Naive thymus-derived CD4-positive, alpha-beta T cell (primary cell): ENCODE measurements around the gene AP4S1. TPM values are rescaled to one million over a fixed set of nuclear protein-coding genes. Genes with fewer than 3 reads are reported as not detected.
A peak's percentile ranks its signal among the peaks of the same experiment; 100 is the strongest.

Experiments used
- ATAC-seq: fragments of 150-1000 bp; cut with Tn5 transposase; 2 replicates; pipeline ENCODE4 v1.10.0; 2021; ENCODE audit warnings: mild to moderate bottlenecking, moderate library complexity
- CTCF ChIA-PET: fragments of 350-600 bp; sonication (Branson Sonifier 250); formaldehyde crosslinking; loops from one replicate; lab custom pipeline; 2021; ENCODE audit warnings: antibody characterized with exemption; lab: Charles Lee
- POLR2A ChIA-PET: fragments of 350-600 bp; sonication (Branson Sonifier 250); formaldehyde crosslinking; loops from one replicate; lab custom pipeline; 2021; ENCODE audit warnings: antibody characterized with exemption, inconsistent platforms; lab: Charles Lee
- DNase-seq, 9 donors: peaks; one replicate each; pipeline versions ENCODE4 v3.0.0 to v3.0.0-alpha.2; 2020 to 2022; ENCODE audit warnings: mixed read lengths in 1 of 9
- H3K27ac ChIP-seq: one replicate; pipeline ENCODE4 v1.7.0; 2013; ENCODE audit warnings: mild to moderate bottlenecking, low read depth, low read length, moderate library complexity
- H3K27me3 ChIP-seq, 2 donors: one replicate each; pipeline ENCODE4 v1.7.0; 2013; ENCODE audit warnings: low read length in 2 of 2, mild to moderate bottlenecking in 2 of 2, moderate library complexity in 2 of 2; ENCODE audit not compliant: control insufficient read depth in 2 of 2, insufficient read depth in 2 of 2
- H3K36me3 ChIP-seq, 3 experiments: 1 replicate in 2 of 3; 2 replicates in 1 of 3; pipeline ENCODE4 v1.7.0; 2013; ENCODE audit warnings: low read length in 3 of 3, mild to moderate bottlenecking in 3 of 3, moderate library complexity in 1 of 3; ENCODE audit not compliant: insufficient read depth in 3 of 3, control insufficient read depth in 2 of 3
- H3K4me1 ChIP-seq, 2 donors: one replicate each; pipeline ENCODE4 v1.7.0; 2013; ENCODE audit warnings: low read length in 2 of 2, mild to moderate bottlenecking in 2 of 2, moderate library complexity in 1 of 2; ENCODE audit not compliant: control insufficient read depth in 2 of 2, insufficient read depth in 2 of 2
- H3K4me3 ChIP-seq: 2 replicates; pipeline ENCODE4 v1.7.0; 2013; ENCODE audit warnings: mild to moderate bottlenecking, low read length
- H3K9me3 ChIP-seq, 3 experiments: 1 replicate in 2 of 3; 2 replicates in 1 of 3; pipeline ENCODE4 v1.7.0; 2013; ENCODE audit warnings: low read length in 3 of 3; ENCODE audit not compliant: control insufficient read depth in 2 of 3
- H3K27ac Mint-ChIP-seq, 9 donors: one replicate each; pipeline ENCODE4 v1.8.0; 2020 to 2022; ENCODE audit warnings: mixed read lengths in 9 of 9, mild to moderate bottlenecking in 8 of 9, moderate library complexity in 5 of 9, inconsistent platforms in 2 of 9
- H3K27me3 Mint-ChIP-seq, 5 donors: one replicate each; pipeline ENCODE4 v1.8.0; 2021 to 2022; ENCODE audit warnings: mixed read lengths in 5 of 5, mild to moderate bottlenecking in 1 of 5
- H3K36me3 Mint-ChIP-seq, 5 donors: one replicate each; pipeline ENCODE4 v1.8.0; 2020 to 2022; ENCODE audit warnings: mixed read lengths in 5 of 5, mild to moderate bottlenecking in 3 of 5, inconsistent platforms in 1 of 5
- H3K4me1 Mint-ChIP-seq, 7 donors: one replicate each; pipeline ENCODE4 v1.8.0; 2020 to 2022; ENCODE audit warnings: mixed read lengths in 7 of 7, mild to moderate bottlenecking in 3 of 7, inconsistent platforms in 1 of 7
- H3K4me3 Mint-ChIP-seq, 10 donors: one replicate each; pipeline ENCODE4 v1.8.0; 2020 to 2022; ENCODE audit warnings: mild to moderate bottlenecking in 10 of 10, mixed read lengths in 10 of 10, moderate library complexity in 6 of 10, inconsistent platforms in 2 of 10
- H3K9me3 Mint-ChIP-seq, 11 donors: one replicate each; pipeline ENCODE4 v1.8.0; 2020 to 2022; ENCODE audit warnings: mixed read lengths in 11 of 11, mild to moderate bottlenecking in 4 of 11, inconsistent platforms in 1 of 11, moderate library complexity in 1 of 11
- intact Hi-C, 2 donors: fragments of 100-400 bp; cut with micrococcal nuclease; formaldehyde crosslinking; loops; one replicate each; pipeline ENCODE4 v1.15.1; 2023
- polyA plus RNA-seq, 2 donors: library from polyadenylated mRNA; unstranded; fragments of 300-500 nt; fragmentation: Illumina TruSeq; gene quantifications; one replicate each; pipeline ENCODE4 v1.2.3, GENCODE V29; 2021
- total RNA-seq, 6 experiments: library from RNA in 5 of 6; stranded (reverse) in 5 of 6; gene quantifications; 1 replicate in 5 of 6; 2 replicates in 1 of 6; pipeline ENCODE4 v1.2.3 and lab custom pipeline; 2021 to 2026

The AP4S1 gene
- total and polyA plus RNA-seq, 7 experiments from 2014 or later = 7.9 to 22.0 (median 11.6) TPM

DNA sequence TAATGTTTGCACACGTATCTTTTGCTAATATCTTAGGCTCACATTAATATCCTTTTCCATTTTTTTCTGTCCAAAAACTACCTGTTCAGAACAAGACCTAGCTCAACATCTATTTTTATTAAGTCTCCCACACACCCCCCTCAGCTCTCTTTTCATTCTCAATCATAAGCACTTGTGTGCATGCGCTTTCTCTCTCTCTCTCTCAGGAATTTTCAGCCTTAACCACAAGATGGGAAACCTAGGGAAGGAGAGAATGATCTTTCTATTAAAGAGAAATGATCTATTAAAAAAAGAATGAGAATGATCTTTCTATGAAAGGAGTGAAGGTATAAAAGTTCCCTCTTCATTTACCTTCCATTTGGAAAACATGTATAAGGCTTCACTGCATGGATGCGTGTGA lies 39.7 kb upstream of the AP4S1 start:
- ChIA-PET CTCF (interaction anchor here (1.1 kb wide), 1 partner anchor 97 kb away, joined by 3 read pairs; no protein-coding TSS in a partner anchor), POLR2A (no interaction called here)

DNA sequence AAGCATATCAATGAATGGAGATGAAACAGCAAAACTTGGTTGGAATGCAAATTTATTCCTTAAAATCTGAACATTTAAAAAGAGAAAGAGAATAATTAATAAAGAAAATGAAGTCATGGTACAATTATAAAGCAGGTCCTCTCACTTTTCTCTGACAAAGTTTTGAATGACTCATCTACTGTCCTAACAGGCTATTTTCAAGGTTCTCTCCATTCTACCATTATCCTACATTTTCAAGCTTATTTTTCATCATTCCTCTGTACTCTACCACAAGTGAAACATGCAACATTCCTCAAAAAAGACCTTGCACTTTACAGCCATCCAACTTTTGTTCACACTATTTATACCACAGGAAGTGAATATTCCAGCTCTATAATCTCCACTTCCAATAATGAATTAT lies 36.9 kb upstream of the AP4S1 start:
- POLR2A ChIA-PET = no interaction called here
- peak overlapping the region in 5 of 9 donors; percentile 9 to 72 (median 48) for H3K27ac Mint-ChIP-seq

More for the DNA sequence above, 39.7 kb upstream of the AP4S1 start:
- H3K27ac ChIP-seq = no peak overlapping the region
- H3K4me1 ChIP-seq = no peaks in the 10 kb centered on the region
- H3K9me3 ChIP-seq = no peaks in the 10 kb centered on the region
- DNase-seq (no peak), ATAC-seq (no peak)
- H3K36me3 ChIP-seq = no peaks in the 10 kb centered on the region
- intact Hi-C loops = no loop called here
- no peak overlapping the region for H3K4me3 ChIP-seq
- no peaks in the 10 kb centered on the region for H3K27me3 Mint-ChIP-seq
- H3K9me3 Mint-ChIP-seq = no peaks in the 10 kb centered on the region
- H3K36me3 Mint-ChIP-seq = peaks cover 0 to 14% (median 12%) of the 10 kb centered on the region in 5 donors
- no peaks in the 10 kb centered on the region for H3K27me3 ChIP-seq
- H3K4me3 Mint-ChIP-seq = no peak overlapping the region
- H3K27ac Mint-ChIP-seq = peak overlapping the region in 4 of 9 donors; percentile 5 to 60 (median 28)
- peaks cover 2 to 47% (median 37%) of the 10 kb centered on the region in 7 donors for H3K4me1 Mint-ChIP-seq

DNA sequence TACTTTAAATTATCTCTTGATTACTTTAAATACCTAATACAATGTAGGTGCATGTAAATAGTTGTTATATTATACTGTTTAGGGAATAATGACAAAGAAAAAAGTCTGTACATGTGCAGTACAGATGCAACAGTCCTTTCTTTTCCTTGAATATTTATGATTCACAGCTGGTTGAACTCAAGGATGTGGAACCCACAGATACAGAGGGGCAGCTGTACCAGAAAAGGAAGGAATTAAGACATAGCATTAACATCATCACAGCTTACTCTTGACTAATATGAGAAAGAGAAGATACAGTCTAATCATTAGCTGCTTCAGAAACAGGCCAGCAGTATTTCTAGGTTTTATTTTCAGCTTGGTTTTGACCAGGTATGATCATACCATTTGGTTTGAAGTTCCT lies 34.7 kb upstream of the AP4S1 start:
- no peaks in the 10 kb centered on the region for H3K9me3 Mint-ChIP-seq
- intact Hi-C loops = no loop called here
- ChIA-PET POLR2A (no interaction called here), CTCF (no interaction called here)
- Histone ChIP-seq H3K36me3 (no peaks in the 10 kb centered on the region), H3K27ac (no peak overlapping the region), H3K4me1 (peaks cover 5% of the 10 kb centered on the region in 2 donors), H3K4me3 (no peak overlapping the region), H3K9me3 (no peaks in the 10 kb centered on the region), H3K27me3 (no peaks in the 10 kb centered on the region)
- H3K4me3 Mint-ChIP-seq = no peak overlapping the region
- no peak for DNase-seq
- peaks cover 13 to 69% (median 61%) of the 10 kb centered on the region in 7 donors for H3K4me1 Mint-ChIP-seq
- peaks cover 0 to 14% (median 7%) of the 10 kb centered on the region in 5 donors for H3K36me3 Mint-ChIP-seq
- H3K27ac Mint-ChIP-seq = peak overlapping the region in 2 of 9 donors; percentile 6 to 34
- no peak for ATAC-seq
- H3K27me3 Mint-ChIP-seq = no peaks in the 10 kb centered on the region

More for the DNA sequence above, 36.9 kb upstream of the AP4S1 start:
- CTCF ChIA-PET = interaction anchor here (1.1 kb wide), 1 partner anchor 94 kb away, joined by 3 read pairs; no protein-coding TSS in a partner anchor
- peaks cover 0 to 5% of the 10 kb centered on the region in 2 donors for H3K4me1 ChIP-seq
- intact Hi-C loops = no loop called here
- peaks cover 0 to 14% (median 12%) of the 10 kb centered on the region in 5 donors for H3K36me3 Mint-ChIP-seq
- ATAC-seq = no peak
- H3K27ac ChIP-seq = no peak overlapping the region
- H3K27me3 Mint-ChIP-seq = no peaks in the 10 kb centered on the region
- no peak overlapping the region for H3K4me3 ChIP-seq
- H3K4me1 Mint-ChIP-seq = peaks cover 6 to 59% (median 50%) of the 10 kb centered on the region in 7 donors
- H3K9me3 Mint-ChIP-seq = no peaks in the 10 kb centered on the region
- H3K36me3 ChIP-seq = no peaks in the 10 kb centered on the region
- DNase-seq = no peak
- no peaks in the 10 kb centered on the region for H3K9me3 ChIP-seq
- H3K27me3 ChIP-seq = no peaks in the 10 kb centered on the region
- no peak overlapping the region for H3K4me3 Mint-ChIP-seq

DNA sequence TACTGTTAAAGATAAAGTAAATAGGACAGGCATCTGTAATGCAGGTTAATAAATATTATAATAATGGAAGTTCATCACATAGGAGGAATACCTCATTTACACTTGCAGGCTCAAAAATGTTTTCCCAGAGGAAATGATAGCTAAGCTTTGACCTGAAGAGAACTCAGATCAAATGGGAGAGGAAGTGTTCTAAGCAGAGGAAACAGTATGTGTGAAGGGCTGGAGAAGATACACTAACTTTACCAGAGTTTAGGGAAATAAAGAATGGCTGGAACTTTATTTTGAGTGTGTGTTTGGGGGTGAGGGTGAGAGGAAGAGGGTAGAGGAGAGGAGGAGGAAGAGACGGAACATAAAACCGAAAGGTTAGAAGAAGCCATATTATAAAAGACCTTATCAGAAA lies 34.0 kb upstream of the AP4S1 start:
- H3K27ac Mint-ChIP-seq = peak overlapping the region in 5 of 9 donors; percentile 3 to 33 (median 25)
- POLR2A ChIA-PET = no interaction called here
- H3K27ac ChIP-seq = no peak overlapping the region

DNA sequence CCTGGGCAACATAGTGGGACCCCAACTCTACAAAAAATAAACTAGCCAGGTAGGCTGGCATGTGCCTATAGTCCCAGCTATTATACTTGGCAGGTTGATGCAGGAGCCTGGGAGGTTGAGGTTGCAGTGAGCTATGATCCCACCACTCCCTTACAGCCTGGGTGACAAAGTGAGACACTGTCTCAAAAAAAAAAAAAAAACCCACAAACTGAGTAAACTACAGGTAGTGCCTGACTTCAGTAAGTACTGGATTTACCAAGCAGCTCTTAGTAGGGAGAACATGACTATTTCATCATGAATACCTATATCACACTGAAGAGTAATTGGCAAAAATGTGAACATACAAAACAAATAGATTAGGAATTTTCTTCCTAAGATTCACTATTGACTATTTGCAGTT lies 32.4 kb upstream of the AP4S1 start:
- no peaks in the 10 kb centered on the region for H3K9me3 ChIP-seq
- Mint-ChIP-seq H3K27ac (no peak overlapping the region), H3K9me3 (peaks cover 0 to 8% (median 3%) of the 10 kb centered on the region in 11 donors), H3K4me3 (no peak overlapping the region), H3K27me3 (no peaks in the 10 kb centered on the region), H3K4me1 (peaks cover 17 to 74% (median 67%) of the 10 kb centered on the region in 7 donors), H3K36me3 (peaks cover 0 to 17% (median 13%) of the 10 kb centered on the region in 5 donors)
- no peak overlapping the region for H3K4me3 ChIP-seq
- ChIA-PET CTCF (interaction anchor here (1.0 kb wide), 1 partner anchor 14 kb away, joined by 3 read pairs; no protein-coding TSS in a partner anchor), POLR2A (interaction anchor here (0.6 kb wide), 1 partner anchor 41 kb away, joined by 3 read pairs; no protein-coding TSS in a partner anchor)
- H3K27ac ChIP-seq = no peak overlapping the region
- peaks cover 5% of the 10 kb centered on the region in 2 donors for H3K4me1 ChIP-seq
- H3K36me3 ChIP-seq = peaks cover 0 to under 1% (median 0%) of the 10 kb centered on the region in 3 experiments
- ATAC-seq (no peak), DNase-seq (no peak)
- intact Hi-C loops = no loop called here
- no peaks in the 10 kb centered on the region for H3K27me3 ChIP-seq

More for the DNA sequence above, 34.0 kb upstream of the AP4S1 start:
- Histone ChIP-seq H3K36me3 (no peaks in the 10 kb centered on the region), H3K4me1 (peaks cover 5% of the 10 kb centered on the region in 2 donors), H3K4me3 (no peak overlapping the region), H3K27me3 (no peaks in the 10 kb centered on the region), H3K9me3 (no peaks in the 10 kb centered on the region)
- peak overlapping the region in 6 of 10 donors; percentile 4 to 59 (median 34) for H3K4me3 Mint-ChIP-seq
- intact Hi-C loops = no loop called here
- no peaks in the 10 kb centered on the region for H3K9me3 Mint-ChIP-seq
- peaks cover 20 to 69% (median 61%) of the 10 kb centered on the region in 7 donors for H3K4me1 Mint-ChIP-seq
- ATAC-seq (no peak), DNase-seq (no peak)
- H3K36me3 Mint-ChIP-seq = peaks cover 0 to 14% (median 5%) of the 10 kb centered on the region in 5 donors
- CTCF ChIA-PET = no interaction called here
- H3K27me3 Mint-ChIP-seq = no peaks in the 10 kb centered on the region

DNA sequence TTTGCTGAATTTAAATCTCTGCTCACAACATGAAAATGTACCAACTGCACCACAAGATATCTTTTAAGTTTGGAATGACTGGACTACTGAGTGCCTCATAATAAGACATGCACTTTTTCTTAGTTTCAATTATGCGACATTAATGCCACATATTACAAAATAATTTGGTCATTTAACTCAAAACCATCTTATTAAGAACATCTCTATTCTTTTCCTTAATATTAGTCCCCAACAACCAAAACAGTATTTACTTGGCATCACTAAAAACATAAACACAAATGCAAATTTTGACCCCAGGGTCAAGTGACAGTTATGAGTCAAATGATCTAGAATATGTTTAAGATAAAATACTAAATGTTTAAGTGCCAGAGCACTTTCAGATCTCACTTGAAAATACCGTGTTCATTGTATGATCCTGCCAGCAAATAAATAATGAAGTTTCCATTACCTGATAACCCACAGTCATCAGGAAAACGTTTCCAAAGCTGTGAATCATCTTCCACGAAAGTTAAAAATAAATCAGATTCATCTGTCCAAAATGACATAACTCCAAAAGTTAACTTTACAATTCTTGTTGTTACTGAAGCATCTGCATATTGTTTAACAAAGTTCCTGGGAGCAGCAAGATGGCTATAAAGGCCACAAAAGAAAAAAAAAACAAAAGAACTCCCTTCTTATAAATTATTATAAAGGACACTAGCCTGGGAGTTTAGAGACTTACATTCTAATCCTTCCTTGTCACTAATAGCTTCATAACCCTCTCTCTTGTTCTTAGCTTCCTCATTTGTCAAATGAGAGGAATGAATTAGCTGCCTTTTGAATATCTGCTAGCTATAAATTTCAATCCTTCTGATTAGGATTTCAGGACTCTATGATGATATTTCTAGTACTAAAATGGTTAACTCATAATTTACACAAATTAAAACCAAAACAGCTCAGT lies 30.5 kb upstream of the AP4S1 start:
- peaks cover 5% of the 10 kb centered on the region in 2 donors for H3K4me1 ChIP-seq
- H3K36me3 ChIP-seq = peaks cover 0 to 11% (median 0%) of the 10 kb centered on the region in 3 experiments
- intact Hi-C loops = no loop called here
- peak overlapping the region in 3 of 10 donors; percentile 7 to 17 (median 8) for H3K4me3 Mint-ChIP-seq
- H3K27ac Mint-ChIP-seq = peak overlapping the region in 2 of 9 donors; percentile 21 to 22
- no peak for DNase-seq
- peaks cover 0 to 26% (median 10%) of the 10 kb centered on the region in 11 donors for H3K9me3 Mint-ChIP-seq
- H3K4me3 ChIP-seq = no peak overlapping the region
- H3K27me3 ChIP-seq = no peaks in the 10 kb centered on the region
- no peak overlapping the region for H3K27ac ChIP-seq
- peaks cover 0 to 31% (median 22%) of the 10 kb centered on the region in 5 donors for H3K36me3 Mint-ChIP-seq
- peaks cover 17 to 63% (median 51%) of the 10 kb centered on the region in 7 donors for H3K4me1 Mint-ChIP-seq
- ATAC-seq = no peak
- H3K27me3 Mint-ChIP-seq = no peaks in the 10 kb centered on the region
- CTCF ChIA-PET = interaction anchor here (0.6 to 0.7 kb wide), 2 partner anchors 15 to 136 kb away, joined by 4 to 6 read pairs; no protein-coding TSS in a partner anchor
- POLR2A ChIA-PET = no interaction called here
- H3K9me3 ChIP-seq = no peaks in the 10 kb centered on the region
